ENCODE results near the gene SETD4.

- TF ChIP-seq CTCF (conservative IDR thresholded peaks at IDR 0.05; ENCODE audit: low read length) (no peak), EZH2phosphoT487 (IDR thresholded peaks at IDR 0.05; ENCODE audit: borderline replicate concordance) (no peak)
Observed at GRCh38 chr21:36032647-36033406, 27.5 kb downstream of the SETD4 start.
